ENCODE data around the gene GXYLT2. TPM values are rescaled to one million over a fixed set of nuclear protein-coding genes. Genes with fewer than 3 reads are reported as not detected.

GXYLT2 gene
- total RNA-seq, 1 experiment from 2014 or later, result 6.1 TPM

GRCh38 chr3:72914383-72914782 lies 26.5 kb downstream of the GXYLT2 start:
- ChIA-PET CTCF (interaction anchor here (0.6 kb wide), 1 partner anchor 88 kb away, joined by 3 read pairs; no protein-coding TSS in a partner anchor), POLR2A (no interaction called here)
- ATAC-seq (no peak), DNase-seq (ENCODE audit: low read depth, low spot score) (no peak)
- H3K27me3 ChIP-seq (ENCODE audit: control insufficient read depth, insufficient read depth, low read length), result no peaks in the 10 kb centered on the region
- H3K36me3 ChIP-seq (ENCODE audit: control insufficient read depth, insufficient read depth, low read length), result no peaks in the 10 kb centered on the region
- TF ChIP-seq CTCF (IDR thresholded peaks at IDR 0.05) (no peak), TCF7L2 (IDR thresholded peaks at IDR 0.05; ENCODE audit: low read depth, low read length) (no peak)
- intact Hi-C loops (cut with micrococcal nuclease; ENCODE audit: unreplicated experiment), result no loop called here
- H3K4me1 ChIP-seq (ENCODE audit: control insufficient read depth, insufficient read depth, low read length), result no peaks in the 10 kb centered on the region
- no peaks in the 10 kb centered on the region for H3K9me3 ChIP-seq (ENCODE audit: control insufficient read depth, insufficient read depth, low read depth, low read length)
- H3K27ac ChIP-seq (ENCODE audit: low read length), result no peak overlapping the region
- H3K4me3 ChIP-seq (ENCODE audit: low read depth in 2 of 2, low read length in 2 of 2), result no peak overlapping the region
- no TSS peak for BruUV-seq (replicated peaks)
- in situ Hi-C loops (cut with HindIII; ENCODE audit: low pct_unique_long_range_greater_than_20kb, low sequenced_read_pairs), result no loop called here

- no TSS peak for BruUV-seq (replicated peaks)
- DNase-seq (ENCODE audit: low read depth, low spot score) (no peak), ATAC-seq (no peak)
- H3K27ac ChIP-seq (ENCODE audit: low read length), result no peak overlapping the region
- intact Hi-C loops (cut with micrococcal nuclease; ENCODE audit: unreplicated experiment) (no loop called here), in situ Hi-C loops (cut with HindIII; ENCODE audit: low pct_unique_long_range_greater_than_20kb, low sequenced_read_pairs) (no loop called here)
- H3K27me3 ChIP-seq (ENCODE audit: control insufficient read depth, insufficient read depth, low read length), result no peaks in the 10 kb centered on the region
- H3K4me3 ChIP-seq (ENCODE audit: low read depth in 2 of 2, low read length in 2 of 2), result no peak overlapping the region
- CTCF ChIA-PET, result no interaction called here
- POLR2A ChIA-PET, result no interaction called here
- no peaks in the 10 kb centered on the region for H3K9me3 ChIP-seq (ENCODE audit: control insufficient read depth, insufficient read depth, low read depth, low read length)
- TF ChIP-seq POLR2AphosphoS5 (IDR thresholded peaks at IDR 0.05; ENCODE audit: low read depth, low read length), result no peak
- no peak for TF ChIP-seq REST (IDR thresholded peaks at IDR 0.05; ENCODE audit: insufficient read depth in 1 of 2, low read depth in 2 of 2, low read length in 1 of 2)
- TF ChIP-seq TCF7L2 (IDR thresholded peaks at IDR 0.05; ENCODE audit: low read depth, low read length), result no peak
- no peaks in the 10 kb centered on the region for H3K36me3 ChIP-seq (ENCODE audit: control insufficient read depth, insufficient read depth, low read length)
- no peaks in the 10 kb centered on the region for H3K4me1 ChIP-seq (ENCODE audit: control insufficient read depth, insufficient read depth, low read length)
These were observed 28.4 kb downstream of the GXYLT2 start for GRCh38 chr3:72916250-72916649.

- CTCF ChIA-PET, result no interaction called here
These were observed 31.7 kb downstream of the GXYLT2 start for GRCh38 chr3:72919520-72919919.

More at GRCh38 chr3:72919520-72919919, 31.7 kb downstream of the GXYLT2 start:
- Histone ChIP-seq H3K27ac (ENCODE audit: low read length) (no peak overlapping the region), H3K9me3 (ENCODE audit: control insufficient read depth, insufficient read depth, low read depth, low read length) (no peaks in the 10 kb centered on the region), H3K4me1 (ENCODE audit: control insufficient read depth, insufficient read depth, low read length) (no peaks in the 10 kb centered on the region), H3K27me3 (ENCODE audit: control insufficient read depth, insufficient read depth, low read length) (no peaks in the 10 kb centered on the region), H3K36me3 (ENCODE audit: control insufficient read depth, insufficient read depth, low read length) (no peaks in the 10 kb centered on the region), H3K4me3 (ENCODE audit: low read depth in 2 of 2, low read length in 2 of 2) (no peak overlapping the region)
- TF ChIP-seq TCF7L2 (IDR thresholded peaks at IDR 0.05; ENCODE audit: low read depth, low read length) (no peak), SIN3A (IDR thresholded peaks at IDR 0.05; ENCODE audit: borderline replicate concordance, insufficient read depth, low read depth, low read length) (no peak), REST (IDR thresholded peaks at IDR 0.05; ENCODE audit: insufficient read depth in 1 of 2, low read depth in 2 of 2, low read length in 1 of 2) (no peak), POLR2AphosphoS5 (IDR thresholded peaks at IDR 0.05; ENCODE audit: low read depth, low read length) (no peak), CTCF (IDR thresholded peaks at IDR 0.05) (no peak)
- no peak for ATAC-seq
- intact Hi-C loops (cut with micrococcal nuclease; ENCODE audit: unreplicated experiment) (no loop called here), in situ Hi-C loops (cut with HindIII; ENCODE audit: low pct_unique_long_range_greater_than_20kb, low sequenced_read_pairs) (no loop called here)
- BruUV-seq (replicated peaks), result no TSS peak
- no peak for DNase-seq (ENCODE audit: low read depth, low spot score)
- POLR2A ChIA-PET, result no interaction called here
